HEK293 (cell line): Measurements from ENCODE around the gene OR4D1.

Experiments used
- CTCF ChIA-PET: fragments of 350-600 bp; formaldehyde crosslinking; extraction: SDS; loops from one replicate; lab custom pipeline; 2021; ENCODE audit warnings: antibody characterized with exemption; lab: Yijun Ruan, JAX
- POLR2A ChIA-PET: fragments of 300-600 bp; formaldehyde crosslinking; extraction: SDS; loops from one replicate; lab custom pipeline; 2020; ENCODE audit warnings: antibody characterized with exemption, inconsistent platforms; lab: Yijun Ruan, JAX
- H3K27ac ChIP-seq: fragments of 200-500 bp; sonication (Bioruptor generic); 2 replicates; pipeline ENCODE4 v1.5.1; 2014; ENCODE audit warnings: low read depth, low read length, control low read depth, inconsistent platforms; ENCODE audit errors: extremely low read depth
- H3K36me3 ChIP-seq, 2 experiments: fragments of 200-500 bp in 1 of 2; sonication (Bioruptor generic) in 1 of 2; 1 replicate in 1 of 2; 2 replicates in 1 of 2; pipeline ENCODE4 v1.5.1; 2014 to 2017; ENCODE audit warnings: inconsistent platforms in 2 of 2, low read length in 2 of 2; ENCODE audit not compliant: control insufficient read depth in 2 of 2, insufficient read depth in 1 of 2
- H3K4me1 ChIP-seq: fragments of 200-500 bp; sonication (Bioruptor generic); 2 replicates; pipeline ENCODE4 v1.5.1; 2014; ENCODE audit warnings: mild to moderate bottlenecking, low read length, inconsistent platforms; ENCODE audit not compliant: control insufficient read depth, insufficient read depth
- H3K4me3 ChIP-seq: 2 replicates; pipeline ENCODE4 v1.5.1; 2011; ENCODE audit warnings: low read depth, mild to moderate bottlenecking, control low read depth, low read length, moderate library complexity
- H3K9me3 ChIP-seq: fragments of 200-500 bp; sonication (Bioruptor generic); 2 replicates; pipeline ENCODE4 v1.5.1; 2014; ENCODE audit warnings: low read depth, low read length, inconsistent platforms; ENCODE audit not compliant: control insufficient read depth, insufficient read depth
- ATF2 ChIP-seq: fragments of 450-650 bp; formaldehyde crosslinking; IDR thresholded peaks from 2 replicates; pipeline ENCODE4 v1.5.1; 2016; ENCODE audit warnings: missing biosample characterization, missing genetic modification characterization, low read depth
- BCL11B ChIP-seq: fragments of 450-650 bp; formaldehyde crosslinking; IDR thresholded peaks from 2 replicates; pipeline ENCODE4 v1.5.1; 2016; ENCODE audit warnings: low read depth, missing biosample characterization, missing genetic modification characterization
- KLF7 ChIP-seq: fragments of 450-650 bp; formaldehyde crosslinking; IDR thresholded peaks from 2 replicates; pipeline ENCODE4 v1.5.1; 2016; ENCODE audit warnings: missing biosample characterization, missing genetic modification characterization, borderline replicate concordance
- KLF8 ChIP-seq: fragments of 450-650 bp; formaldehyde crosslinking; IDR thresholded peaks from 2 replicates; pipeline ENCODE4 v1.5.1; 2016; ENCODE audit warnings: missing biosample characterization, missing genetic modification characterization
- MEIS1 ChIP-seq: sonication (generic); formaldehyde crosslinking; IDR thresholded peaks from 2 replicates; pipeline ENCODE4 v1.8.1; 2022; ENCODE audit warnings: missing genetic modification reagents, mild to moderate bottlenecking, borderline replicate concordance
- OSR2 ChIP-seq: fragments of 450-650 bp; formaldehyde crosslinking; IDR thresholded peaks from 2 replicates; pipeline ENCODE4 v1.5.1; 2016; ENCODE audit warnings: missing biosample characterization, missing genetic modification characterization
- PRDM6 ChIP-seq: fragments of 450-650 bp; formaldehyde crosslinking; IDR thresholded peaks from 2 replicates; pipeline ENCODE4 v1.5.1; 2017; ENCODE audit warnings: missing biosample characterization, missing genetic modification characterization
- RBAK ChIP-seq: fragments of 450-650 bp; formaldehyde crosslinking; IDR thresholded peaks from 2 replicates; pipeline ENCODE4 v1.5.1; 2016; ENCODE audit warnings: missing biosample characterization, missing genetic modification characterization
- SCRT1 ChIP-seq: fragments of 450-650 bp; formaldehyde crosslinking; IDR thresholded peaks from 2 replicates; pipeline ENCODE4 v1.5.1; 2016; ENCODE audit warnings: missing biosample characterization, missing genetic modification characterization, borderline replicate concordance
- YY2 ChIP-seq: fragments of 450-650 bp; formaldehyde crosslinking; IDR thresholded peaks from 2 replicates; pipeline ENCODE4 v1.5.1; 2016; ENCODE audit warnings: missing biosample characterization, missing genetic modification characterization
- ZFP37 ChIP-seq: fragments of 450-650 bp; formaldehyde crosslinking; IDR thresholded peaks from 2 replicates; pipeline ENCODE4 v1.5.1; 2016; ENCODE audit warnings: missing biosample characterization, missing genetic modification characterization
- ZNF114 ChIP-seq: fragments of 450-650 bp; formaldehyde crosslinking; IDR thresholded peaks from 2 replicates; pipeline ENCODE4 v1.5.0; 2017; ENCODE audit warnings: missing biosample characterization, missing genetic modification characterization
- ZNF148 ChIP-seq: fragments of 450-650 bp; formaldehyde crosslinking; IDR thresholded peaks from 2 replicates; pipeline ENCODE4 v1.5.0; 2017; ENCODE audit warnings: missing biosample characterization, missing genetic modification characterization, borderline replicate concordance
- ZNF174 ChIP-seq: fragments of 450-650 bp; formaldehyde crosslinking; IDR thresholded peaks from 2 replicates; pipeline ENCODE4 v1.5.0; 2017; ENCODE audit warnings: missing biosample characterization, mild to moderate bottlenecking, missing genetic modification characterization
- ZNF184 ChIP-seq: fragments of 450-650 bp; IDR thresholded peaks from 2 replicates; pipeline ENCODE4 v1.5.1; 2018; ENCODE audit warnings: missing biosample characterization, mild to moderate bottlenecking, missing genetic modification characterization
- ZNF19 ChIP-seq: fragments of 450-650 bp; formaldehyde crosslinking; IDR thresholded peaks from 2 replicates; pipeline ENCODE4; 2016; ENCODE audit warnings: missing biosample characterization, missing genetic modification characterization, low read depth
- ZNF223 ChIP-seq: fragments of 450-650 bp; formaldehyde crosslinking; IDR thresholded peaks from 2 replicates; pipeline ENCODE4 v1.5.1; 2016; ENCODE audit warnings: missing biosample characterization, missing genetic modification characterization
- ZNF354C ChIP-seq: fragments of 450-650 bp; formaldehyde crosslinking; IDR thresholded peaks from 2 replicates; pipeline ENCODE4 v1.5.1; 2016; ENCODE audit warnings: missing biosample characterization, missing genetic modification characterization, low read depth, borderline replicate concordance
- ZNF426 ChIP-seq: fragments of 450-650 bp; formaldehyde crosslinking; IDR thresholded peaks from 2 replicates; pipeline ENCODE4 v1.5.1; 2017; ENCODE audit warnings: missing biosample characterization, missing genetic modification characterization, mild to moderate bottlenecking, inconsistent platforms, moderate library complexity
- ZNF549 ChIP-seq: fragments of 450-650 bp; IDR thresholded peaks from 2 replicates; pipeline ENCODE4 v1.5.1; 2018; ENCODE audit warnings: missing biosample characterization, missing genetic modification characterization, mild to moderate bottlenecking, inconsistent platforms, moderate library complexity
- ZNF580 ChIP-seq: fragments of 450-650 bp; formaldehyde crosslinking; IDR thresholded peaks from 2 replicates; pipeline ENCODE4 v1.5.1; 2016; ENCODE audit warnings: missing biosample characterization, missing genetic modification characterization
- ZNF621 ChIP-seq: fragments of 450-650 bp; formaldehyde crosslinking; IDR thresholded peaks from 2 replicates; pipeline ENCODE4 v1.5.1; 2017; ENCODE audit warnings: missing biosample characterization, missing genetic modification characterization
- ZNF654 ChIP-seq: fragments of 450-650 bp; formaldehyde crosslinking; IDR thresholded peaks from 2 replicates; pipeline ENCODE4 v1.5.1; 2016; ENCODE audit warnings: low read depth, missing biosample characterization, missing genetic modification characterization
- ZNF701 ChIP-seq: fragments of 450-650 bp; formaldehyde crosslinking; IDR thresholded peaks from 2 replicates; pipeline ENCODE4 v1.5.1; 2016; ENCODE audit warnings: missing biosample characterization, missing genetic modification characterization
- ZNF776 ChIP-seq: fragments of 450-650 bp; formaldehyde crosslinking; IDR thresholded peaks from 2 replicates; pipeline ENCODE4 v1.5.0; 2017; ENCODE audit warnings: missing biosample characterization, missing genetic modification characterization, borderline replicate concordance
- TF ChIP-seq, protein P1 (sequence below): fragments of 450-650 bp; formaldehyde crosslinking; IDR thresholded peaks from 2 replicates; pipeline ENCODE4 v1.5.1; 2017; ENCODE audit warnings: missing biosample characterization, missing genetic modification characterization
- TF ChIP-seq, protein P2 (sequence below): fragments of 450-650 bp; formaldehyde crosslinking; IDR thresholded peaks from 2 replicates; pipeline ENCODE4 v1.5.1; 2016; ENCODE audit warnings: missing biosample characterization, missing genetic modification characterization

Gene OR4D1

GRCh38 chr17:58156839-58157803 is 8.9 kb downstream of the OR4D1 start (continued):
- TF ChIP-seq ZNF184 (no peak), RBAK (no peak), MEIS1 (CRISPR knock-in tag) (no peak), ZNF174 (no peak), ZNF148 (no peak), ZNF426 (tag by site-specific recombination) (no peak), ZNF223 (no peak), ZNF354C (no peak), ZNF549 (tag by site-specific recombination) (no peak), ZNF580 (tag by site-specific recombination) (0 out of 2 replicates have a peak, but pooled peaks have one; percentile 21), KLF8 (peak; percentile 44; the same call in 1 of the 2 replicates), SCRT1 (tag by site-specific recombination) (no peak), OSR2 (tag by site-specific recombination) (peak; percentile 45; the same call in 1 of the 2 replicates)
- TF ChIP-seq, protein P1, sequence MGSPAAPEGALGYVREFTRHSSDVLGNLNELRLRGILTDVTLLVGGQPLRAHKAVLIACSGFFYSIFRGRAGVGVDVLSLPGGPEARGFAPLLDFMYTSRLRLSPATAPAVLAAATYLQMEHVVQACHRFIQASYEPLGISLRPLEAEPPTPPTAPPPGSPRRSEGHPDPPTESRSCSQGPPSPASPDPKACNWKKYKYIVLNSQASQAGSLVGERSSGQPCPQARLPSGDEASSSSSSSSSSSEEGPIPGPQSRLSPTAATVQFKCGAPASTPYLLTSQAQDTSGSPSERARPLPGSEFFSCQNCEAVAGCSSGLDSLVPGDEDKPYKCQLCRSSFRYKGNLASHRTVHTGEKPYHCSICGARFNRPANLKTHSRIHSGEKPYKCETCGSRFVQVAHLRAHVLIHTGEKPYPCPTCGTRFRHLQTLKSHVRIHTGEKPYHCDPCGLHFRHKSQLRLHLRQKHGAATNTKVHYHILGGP (tag by site-specific recombination): no peak

- no peaks in the 10 kb centered on the region; the same call in 1 of the 2 replicates for H3K4me1 ChIP-seq
- no peaks in the 10 kb centered on the region; the same call in 1 of the 2 replicates for H3K9me3 ChIP-seq
- ChIA-PET POLR2A (no interaction called here), CTCF (interaction anchor here (0.6 kb wide), 1 partner anchor 856 kb away, joined by 5 read pairs; no protein-coding TSS in a partner anchor)
- TF ChIP-seq KLF7 (tag by site-specific recombination) (no peak), ZNF654 (no peak), ZNF776 (tag by site-specific recombination) (no peak), ZNF114 (tag by site-specific recombination) (no peak), ZFP37 (tag by site-specific recombination) (no peak), ZNF19 (tag by site-specific recombination) (no peak), BCL11B (tag by site-specific recombination) (no peak), ZNF701 (tag by site-specific recombination) (no peak), YY2 (tag by site-specific recombination) (no peak), ZNF621 (no peak), PRDM6 (tag by site-specific recombination) (no peak), OSR2 (tag by site-specific recombination) (no peak), ATF2 (tag by site-specific recombination) (no peak)
- TF ChIP-seq, protein P2, sequence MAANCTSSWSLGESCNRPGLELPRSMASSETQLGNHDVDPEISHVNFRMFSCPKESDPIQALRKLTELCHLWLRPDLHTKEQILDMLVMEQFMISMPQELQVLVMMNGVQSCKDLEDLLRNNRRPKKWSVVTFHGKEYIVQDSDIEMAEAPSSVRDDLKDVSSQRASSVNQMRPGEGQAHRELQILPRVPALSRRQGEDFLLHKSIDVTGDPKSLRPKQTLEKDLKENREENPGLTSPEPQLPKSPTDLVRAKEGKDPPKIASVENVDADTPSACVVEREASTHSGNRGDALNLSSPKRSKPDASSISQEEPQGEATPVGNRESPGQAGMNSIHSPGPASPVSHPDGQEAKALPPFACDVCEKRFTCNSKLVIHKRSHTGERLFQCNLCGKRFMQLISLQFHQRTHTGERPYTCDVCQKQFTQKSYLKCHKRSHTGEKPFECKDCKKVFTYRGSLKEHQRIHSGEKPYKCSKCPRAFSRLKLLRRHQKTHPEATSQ (tag by site-specific recombination): no peak
- no peaks in the 10 kb centered on the region for H3K36me3 ChIP-seq
- H3K27ac ChIP-seq: no peak overlapping the region
- no peak overlapping the region for H3K4me3 ChIP-seq
Observed at GRCh38 chr17:58158181-58158580, 10.0 kb downstream of the OR4D1 start.
